Trophoblast cell (in vitro differentiated cells and primary cell): ENCODE measurements around the gene COL9A2. TPM values are rescaled to one million over a fixed set of nuclear protein-coding genes. Genes with fewer than 3 reads are reported as not detected.

ENCODE experiments used
- DNase-seq, 2 donors: peaks; one replicate each; pipeline ENCODE4 v3.0.0-alpha.2; 2016
- H2AFZ ChIP-seq: 2 replicates; pipeline ENCODE4 v1.6.1; 2013; ENCODE audit warnings: low read length, moderate library complexity, mild to moderate bottlenecking; ENCODE audit not compliant: insufficient read depth, poor library complexity
- H2AK5ac ChIP-seq: 2 replicates; pipeline ENCODE4 v1.6.1; 2013; ENCODE audit warnings: mild to moderate bottlenecking, low read length
- H2BK120ac ChIP-seq: 2 replicates; pipeline ENCODE4 v1.6.1; 2013; ENCODE audit warnings: low read length, mild to moderate bottlenecking, moderate library complexity; ENCODE audit not compliant: insufficient read depth, poor library complexity
- H2BK12ac ChIP-seq: 2 replicates; pipeline ENCODE4 v1.6.1; 2013; ENCODE audit warnings: mild to moderate bottlenecking, low read length, moderate library complexity
- H2BK5ac ChIP-seq: 2 replicates; pipeline ENCODE4 v1.6.1; 2013; ENCODE audit warnings: low read length, low read depth, moderate library complexity, mild to moderate bottlenecking; ENCODE audit not compliant: poor library complexity
- H3K14ac ChIP-seq: 2 replicates; pipeline ENCODE4 v1.6.1; 2013; ENCODE audit warnings: mild to moderate bottlenecking, low read length
- H3K18ac ChIP-seq: 2 replicates; pipeline ENCODE4 v1.6.1; 2013; ENCODE audit warnings: mild to moderate bottlenecking, low read length
- H3K23ac ChIP-seq: 2 replicates; pipeline ENCODE4 v1.6.1; 2013; ENCODE audit warnings: low read length
- H3K27ac ChIP-seq: 2 replicates; pipeline ENCODE4 v1.5.1; 2013; ENCODE audit warnings: low read depth, mild to moderate bottlenecking, inconsistent platforms, low read length, moderate library complexity
- H3K27me3 ChIP-seq: 2 replicates; pipeline ENCODE4 v1.6.1; 2013; ENCODE audit warnings: inconsistent platforms, mild to moderate bottlenecking, low read length, moderate library complexity; ENCODE audit not compliant: insufficient read depth
- H3K36me3 ChIP-seq, 2 experiments: 1 replicate in 1 of 2; 2 replicates in 1 of 2; pipeline ENCODE4 v1.6.1; 2013; ENCODE audit warnings: low read length in 2 of 2, mild to moderate bottlenecking in 2 of 2, moderate library complexity in 1 of 2; ENCODE audit not compliant: insufficient read depth in 2 of 2, control insufficient read depth in 1 of 2
- H3K4ac ChIP-seq: 2 replicates; pipeline ENCODE4 v1.6.1; 2013; ENCODE audit warnings: low read depth, mild to moderate bottlenecking, low read length, moderate library complexity
- H3K4me1 ChIP-seq, 2 experiments: 1 replicate in 1 of 2; 2 replicates in 1 of 2; pipeline ENCODE4 v1.6.1; 2013; ENCODE audit warnings: low read length in 2 of 2, mild to moderate bottlenecking in 2 of 2, moderate library complexity in 1 of 2; ENCODE audit not compliant: insufficient read depth in 2 of 2, control insufficient read depth in 1 of 2
- H3K4me2 ChIP-seq: 2 replicates; pipeline ENCODE4 v1.6.1; 2013; ENCODE audit warnings: inconsistent platforms, mild to moderate bottlenecking, low read length, moderate library complexity
- H3K4me3 ChIP-seq: 2 replicates; pipeline ENCODE4 v1.5.1; 2013; ENCODE audit warnings: mild to moderate bottlenecking, low read depth, low read length, inconsistent platforms
- H3K79me1 ChIP-seq: one replicate; pipeline ENCODE4 v1.6.1; 2013; ENCODE audit warnings: low read length
- H3K79me2 ChIP-seq: 2 replicates; pipeline ENCODE4 v1.6.1; 2013; ENCODE audit warnings: low read length, mild to moderate bottlenecking; ENCODE audit not compliant: control insufficient read depth, insufficient read depth, poor library complexity
- H3K9ac ChIP-seq: 2 replicates; pipeline ENCODE4 v1.6.1; 2013; ENCODE audit warnings: mild to moderate bottlenecking, low read length
- H3K9me3 ChIP-seq: 2 replicates; pipeline ENCODE4 v1.6.1; 2013; ENCODE audit warnings: low read depth, mild to moderate bottlenecking, control low read depth, inconsistent platforms, low read length; ENCODE audit not compliant: insufficient read depth
- H4K12ac ChIP-seq: 2 replicates; pipeline ENCODE4 v1.6.1; 2013; ENCODE audit warnings: low read depth, mild to moderate bottlenecking, low read length, moderate library complexity
- H4K8ac ChIP-seq: 2 replicates; pipeline ENCODE4 v1.6.1; 2013; ENCODE audit warnings: low read depth, mild to moderate bottlenecking, low read length, moderate library complexity
- H4K91ac ChIP-seq: one replicate; pipeline ENCODE4 v1.6.1; 2013; ENCODE audit warnings: low read depth, mild to moderate bottlenecking, low read length, moderate library complexity
- WGBS: extraction: QIAGEN DNeasy Blood & Tissue Kit; methylation state at CpG from one replicate; pipeline ENCODE4 v1.1.7; 2013; ENCODE audit warnings: missing lambda C conversion rate; ENCODE audit not compliant: insufficient read length, insufficient coverage; ENCODE audit errors: extremely low coverage; 5-methylcytosine and 5-hydroxymethylcytosine counted together
- polyA plus RNA-seq: library from polyadenylated mRNA; stranded (reverse); fragments of 200-250 nt; gene quantifications from 2 replicates; pipeline ENCODE4 v1.2.3, GENCODE V29; 2013

The COL9A2 gene
- 18.1 and 20.5 TPM in 2 replicates for polyA plus RNA-seq

- WGBS = no CpG with 5 or more reads among the region's 84 CpGs
- peak; percentile 26 to 69 for DNase-seq
- H3K27me3 ChIP-seq = peaks cover 24% of the 10 kb centered on the region
- no peak within 1 kb of the TSS for H3K4ac ChIP-seq
- peaks cover 16 to 19% of the 10 kb centered on the region in 2 experiments for H3K4me1 ChIP-seq
- H3K18ac ChIP-seq = peak within 1 kb of the TSS; percentile 69
- H4K91ac ChIP-seq = peak within 1 kb of the TSS; percentile 26
- no peaks in the 10 kb centered on the region for H3K36me3 ChIP-seq
- H3K79me2 ChIP-seq = no peaks in the 10 kb centered on the region
- H3K4me2 ChIP-seq = peak within 1 kb of the TSS; percentile 80
- H3K79me1 ChIP-seq = peaks cover 11% of the 10 kb centered on the region
- peak within 1 kb of the TSS; percentile 14 for H2BK120ac ChIP-seq
- H3K14ac ChIP-seq = peak within 1 kb of the TSS; percentile 55
- H2AFZ ChIP-seq = peak within 1 kb of the TSS; percentile 72
- no peak within 1 kb of the TSS for H3K23ac ChIP-seq
- no peak within 1 kb of the TSS for H3K27ac ChIP-seq
- no peak within 1 kb of the TSS for H2BK5ac ChIP-seq
- H2BK12ac ChIP-seq = peak within 1 kb of the TSS; percentile 19
- H4K12ac ChIP-seq = no peak within 1 kb of the TSS
- H4K8ac ChIP-seq = peak within 1 kb of the TSS; percentile 12
- H3K4me3 ChIP-seq = peak within 1 kb of the TSS; percentile 67
- no peaks in the 10 kb centered on the region for H3K9me3 ChIP-seq
- no peak within 1 kb of the TSS for H2AK5ac ChIP-seq
- no peak within 1 kb of the TSS for H3K9ac ChIP-seq
Observed at GRCh38 chr1:40316595-40317393, at the start of gene COL9A2. TSS of gene COL9A2 (minus strand) at chr1:40317286. CDS start at chr1:40317197, 89 bp downstream.

GRCh38 chr1:40363721-40364120 is 46.6 kb upstream of the COL9A2 start:
- Histone ChIP-seq H4K12ac (no peak overlapping the region), H2AFZ (no peak overlapping the region), H2BK12ac (no peak overlapping the region), H3K36me3 (no peaks in the 10 kb centered on the region), H3K79me2 (no peaks in the 10 kb centered on the region), H3K9me3 (no peaks in the 10 kb centered on the region), H3K4me2 (no peak overlapping the region), H2BK5ac (no peak overlapping the region), H3K4me3 (no peak overlapping the region), H3K4me1 (no peaks in the 10 kb centered on the region), H3K18ac (no peak overlapping the region), H2AK5ac (no peak overlapping the region), H3K14ac (no peak overlapping the region), H3K27me3 (no peaks in the 10 kb centered on the region), H3K4ac (no peak overlapping the region), H3K23ac (no peak overlapping the region), H4K8ac (no peak overlapping the region), H3K9ac (no peak overlapping the region), H2BK120ac (no peak overlapping the region), H3K79me1 (no peaks in the 10 kb centered on the region), H4K91ac (no peak overlapping the region), H3K27ac (no peak overlapping the region)
- no CpG with 5 or more reads among the region's 2 CpGs for WGBS
- no peak for DNase-seq

- Histone ChIP-seq H3K4me1 (no peaks in the 10 kb centered on the region), H3K9ac (no peak overlapping the region), H3K18ac (no peak overlapping the region), H4K91ac (no peak overlapping the region), H3K4me3 (no peak overlapping the region), H3K14ac (no peak overlapping the region), H2AFZ (no peak overlapping the region), H3K36me3 (no peaks in the 10 kb centered on the region), H3K4ac (no peak overlapping the region), H3K27ac (no peak overlapping the region), H2BK5ac (no peak overlapping the region), H4K12ac (no peak overlapping the region), H3K9me3 (no peaks in the 10 kb centered on the region), H4K8ac (no peak overlapping the region), H3K79me2 (no peaks in the 10 kb centered on the region), H3K23ac (no peak overlapping the region), H2BK12ac (no peak overlapping the region), H3K4me2 (no peak overlapping the region), H3K27me3 (no peaks in the 10 kb centered on the region), H2AK5ac (no peak overlapping the region), H3K79me1 (no peaks in the 10 kb centered on the region), H2BK120ac (no peak overlapping the region)
- no peak for DNase-seq
- no CpG with 5 or more reads among the region's 2 CpGs for whole genome bisulfite sequencing
Observed at GRCh38 chr1:40362699-40363098, 45.6 kb upstream of the COL9A2 start.

- H2BK120ac ChIP-seq = no peak overlapping the region
- H3K4me1 ChIP-seq = no peaks in the 10 kb centered on the region
- H4K8ac ChIP-seq = no peak overlapping the region
- DNase-seq = no peak
- no peak overlapping the region for H2AFZ ChIP-seq
- no peak overlapping the region for H3K27ac ChIP-seq
- no peak overlapping the region for H2BK12ac ChIP-seq
- H2BK5ac ChIP-seq = no peak overlapping the region
- no peak overlapping the region for H3K4ac ChIP-seq
- no peak overlapping the region for H3K9ac ChIP-seq
- H4K91ac ChIP-seq = no peak overlapping the region
- H3K36me3 ChIP-seq = no peaks in the 10 kb centered on the region
- no peak overlapping the region for H3K4me2 ChIP-seq
- no peaks in the 10 kb centered on the region for H3K9me3 ChIP-seq
- H3K27me3 ChIP-seq = no peaks in the 10 kb centered on the region
- no peaks in the 10 kb centered on the region for H3K79me1 ChIP-seq
- WGBS = no CpG with 5 or more reads among the region's 2 CpGs
- H3K4me3 ChIP-seq = no peak overlapping the region
- no peak overlapping the region for H3K18ac ChIP-seq
- no peak overlapping the region for H3K23ac ChIP-seq
- no peak overlapping the region for H2AK5ac ChIP-seq
- H3K14ac ChIP-seq = no peak overlapping the region
- no peak overlapping the region for H4K12ac ChIP-seq
- no peaks in the 10 kb centered on the region for H3K79me2 ChIP-seq
Observed at GRCh38 chr1:40362199-40362598, 45.1 kb upstream of the COL9A2 start.
